ENCODE results near the gene DPF1.

The DPF1 gene

DNA sequence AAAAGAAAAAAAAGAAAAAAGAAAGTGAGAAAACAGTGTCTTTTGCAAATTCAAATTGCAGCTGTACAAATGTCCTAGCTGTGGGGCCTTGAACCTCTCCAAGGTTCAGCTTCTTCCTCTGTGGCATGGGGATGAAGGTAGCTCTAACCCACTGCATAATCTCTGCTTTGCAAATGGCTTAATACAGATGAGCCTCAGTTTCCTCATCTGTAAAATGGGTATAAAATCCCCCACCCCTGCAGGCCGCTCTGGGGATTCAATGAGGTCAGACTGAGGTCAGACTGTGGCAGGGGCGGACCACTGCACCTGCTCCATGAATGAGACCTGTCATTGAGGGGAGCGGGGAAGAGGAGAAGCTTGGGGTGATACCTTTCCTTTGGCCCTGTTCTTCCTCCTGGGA lies 5.8 kb downstream of the DPF1 start:
- H3K4me3 ChIP-seq (replicated peaks; ENCODE audit: low read depth, low read length): no peak overlapping the region
- TF ChIP-seq, protein P1, sequence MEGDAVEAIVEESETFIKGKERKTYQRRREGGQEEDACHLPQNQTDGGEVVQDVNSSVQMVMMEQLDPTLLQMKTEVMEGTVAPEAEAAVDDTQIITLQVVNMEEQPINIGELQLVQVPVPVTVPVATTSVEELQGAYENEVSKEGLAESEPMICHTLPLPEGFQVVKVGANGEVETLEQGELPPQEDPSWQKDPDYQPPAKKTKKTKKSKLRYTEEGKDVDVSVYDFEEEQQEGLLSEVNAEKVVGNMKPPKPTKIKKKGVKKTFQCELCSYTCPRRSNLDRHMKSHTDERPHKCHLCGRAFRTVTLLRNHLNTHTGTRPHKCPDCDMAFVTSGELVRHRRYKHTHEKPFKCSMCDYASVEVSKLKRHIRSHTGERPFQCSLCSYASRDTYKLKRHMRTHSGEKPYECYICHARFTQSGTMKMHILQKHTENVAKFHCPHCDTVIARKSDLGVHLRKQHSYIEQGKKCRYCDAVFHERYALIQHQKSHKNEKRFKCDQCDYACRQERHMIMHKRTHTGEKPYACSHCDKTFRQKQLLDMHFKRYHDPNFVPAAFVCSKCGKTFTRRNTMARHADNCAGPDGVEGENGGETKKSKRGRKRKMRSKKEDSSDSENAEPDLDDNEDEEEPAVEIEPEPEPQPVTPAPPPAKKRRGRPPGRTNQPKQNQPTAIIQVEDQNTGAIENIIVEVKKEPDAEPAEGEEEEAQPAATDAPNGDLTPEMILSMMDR (IDR thresholded peaks at IDR 0.05; ENCODE audit: low read length, missing control alignments): no peak
- DNase-seq (ENCODE audit: low read depth): no peak

DNA sequence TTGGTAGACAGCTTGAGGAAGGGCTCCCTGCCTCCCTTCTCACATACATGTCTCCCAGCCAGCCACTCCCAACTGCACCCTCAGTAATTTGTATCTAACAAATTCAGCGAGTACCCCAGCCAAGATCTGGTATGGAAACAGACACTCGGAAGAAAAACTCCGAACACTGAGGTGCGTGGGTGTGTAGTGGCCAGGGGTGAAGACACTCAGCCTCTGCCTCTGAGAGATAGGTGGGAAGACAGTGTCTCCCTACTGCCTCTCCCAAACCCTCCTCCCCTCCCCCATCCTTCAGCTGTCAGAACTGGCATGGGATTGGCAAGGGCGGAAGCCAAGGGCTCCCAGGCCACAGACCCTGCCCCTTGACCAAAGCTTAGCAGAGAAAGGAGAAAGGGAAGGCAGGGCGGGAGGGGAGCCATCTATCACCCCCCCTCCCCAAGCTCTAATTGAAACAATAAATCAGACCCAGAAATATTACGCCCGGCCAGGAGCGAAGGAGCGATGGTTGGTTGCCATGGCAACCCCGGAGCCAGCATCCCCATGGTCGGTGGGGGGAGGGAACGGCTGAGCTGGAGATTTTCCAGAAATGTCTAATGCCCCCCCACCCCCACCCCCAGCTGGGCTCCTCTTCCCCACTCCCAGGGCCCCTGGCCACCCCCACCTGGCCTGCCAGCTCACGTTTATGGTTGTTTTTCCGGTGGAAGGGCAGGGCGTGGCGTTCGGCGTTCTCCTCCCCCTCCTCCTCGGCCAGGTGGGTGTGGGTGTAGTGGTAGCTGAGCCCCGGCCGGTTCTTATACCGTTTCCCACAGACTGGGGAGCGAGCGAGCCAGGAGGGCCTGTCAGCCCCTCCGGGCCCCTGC lies 7.0 kb downstream of the DPF1 start:
- TF ChIP-seq, protein P1 (IDR thresholded peaks at IDR 0.05; ENCODE audit: low read length, missing control alignments): no peak
- DNase-seq (ENCODE audit: low read depth): no peak
- H3K4me3 ChIP-seq (replicated peaks; ENCODE audit: low read depth, low read length): no peak overlapping the region

DNA sequence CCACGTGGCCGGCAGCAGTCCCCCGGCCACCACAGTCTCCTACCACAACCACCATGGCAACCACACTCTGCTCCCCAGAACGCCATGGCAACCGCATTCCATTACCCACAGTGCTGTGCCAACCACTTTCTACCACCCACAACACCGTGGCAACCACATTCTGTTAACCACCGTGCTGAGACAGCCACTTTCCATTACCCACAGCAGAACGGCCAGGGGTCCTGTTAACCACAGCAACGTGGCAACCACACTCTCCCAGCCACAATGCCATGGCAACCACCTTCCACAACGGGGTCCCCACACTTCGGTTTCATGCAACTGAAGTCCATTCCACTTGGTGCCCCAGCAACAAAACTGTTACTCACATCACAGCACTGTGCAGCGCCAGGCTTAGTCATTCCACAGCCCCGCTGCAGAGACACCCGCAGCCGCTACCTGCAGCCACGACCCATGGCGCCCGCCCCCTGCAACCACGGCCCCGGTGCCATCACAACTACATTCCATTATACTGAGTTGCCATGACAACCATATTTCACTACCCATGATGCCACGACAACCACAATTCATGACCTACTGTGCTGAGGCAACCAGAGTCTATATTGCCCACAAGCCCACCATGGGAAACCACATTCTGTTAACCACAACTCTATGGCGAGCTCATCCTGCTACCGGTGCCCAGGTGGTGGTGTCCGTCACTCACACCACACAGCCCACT lies 10.0 kb downstream of the DPF1 start:
- peak; percentile 29 for DNase-seq (ENCODE audit: low read depth)
- H3K4me3 ChIP-seq (replicated peaks; ENCODE audit: low read depth, low read length): no peak overlapping the region
- TF ChIP-seq, protein P1 (IDR thresholded peaks at IDR 0.05; ENCODE audit: low read length, missing control alignments): no peak

DNA sequence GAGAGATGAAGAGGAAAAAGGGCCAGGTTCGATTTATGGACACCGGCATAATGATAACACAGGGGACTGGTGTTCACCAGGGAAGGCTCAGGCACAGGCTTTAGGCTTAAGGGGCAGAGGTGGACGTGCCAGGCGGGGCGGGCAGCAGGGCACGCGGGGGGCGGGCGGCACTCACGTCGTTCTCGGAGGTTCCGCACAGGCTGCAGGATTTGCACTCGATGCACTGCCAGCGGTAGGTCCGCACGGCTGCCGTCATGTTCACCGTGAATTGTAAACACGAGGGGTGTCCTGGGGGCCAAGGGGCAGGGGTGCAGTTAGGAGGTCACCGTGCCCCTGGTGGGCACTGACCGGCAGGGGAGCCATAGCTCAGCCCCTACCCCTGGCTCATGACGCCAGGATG lies 10.6 kb downstream of the DPF1 start:
- no peak overlapping the region for H3K4me3 ChIP-seq (replicated peaks; ENCODE audit: low read depth, low read length)
- TF ChIP-seq, protein P1 (IDR thresholded peaks at IDR 0.05; ENCODE audit: low read length, missing control alignments): no peak
- no peak for DNase-seq (ENCODE audit: low read depth)

DNA sequence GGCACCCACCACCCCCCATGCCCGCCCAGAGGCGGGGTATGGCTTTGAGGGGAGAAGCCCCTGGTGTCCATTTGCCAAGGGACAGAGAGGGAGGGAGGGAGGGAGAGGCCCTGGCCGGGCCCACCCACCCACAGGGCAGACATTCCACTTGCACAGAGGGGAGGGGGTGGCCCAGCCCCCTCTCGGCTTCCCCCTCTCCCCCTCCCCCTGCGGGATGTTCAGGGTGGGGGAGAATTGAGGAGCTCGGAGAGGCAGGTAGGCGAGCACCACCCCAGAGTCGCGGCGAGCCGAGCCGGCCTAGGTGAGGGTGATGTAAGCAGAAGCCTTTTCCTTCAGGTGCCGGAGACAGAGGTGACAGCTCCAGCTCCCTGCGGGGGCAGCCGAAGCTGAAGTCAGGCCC lies 12.3 kb downstream of the DPF1 start:
- TF ChIP-seq, protein P1 (IDR thresholded peaks at IDR 0.05; ENCODE audit: low read length, missing control alignments): no peak
- no peak for DNase-seq (ENCODE audit: low read depth)
- no peak overlapping the region for H3K4me3 ChIP-seq (replicated peaks; ENCODE audit: low read depth, low read length)

DNA sequence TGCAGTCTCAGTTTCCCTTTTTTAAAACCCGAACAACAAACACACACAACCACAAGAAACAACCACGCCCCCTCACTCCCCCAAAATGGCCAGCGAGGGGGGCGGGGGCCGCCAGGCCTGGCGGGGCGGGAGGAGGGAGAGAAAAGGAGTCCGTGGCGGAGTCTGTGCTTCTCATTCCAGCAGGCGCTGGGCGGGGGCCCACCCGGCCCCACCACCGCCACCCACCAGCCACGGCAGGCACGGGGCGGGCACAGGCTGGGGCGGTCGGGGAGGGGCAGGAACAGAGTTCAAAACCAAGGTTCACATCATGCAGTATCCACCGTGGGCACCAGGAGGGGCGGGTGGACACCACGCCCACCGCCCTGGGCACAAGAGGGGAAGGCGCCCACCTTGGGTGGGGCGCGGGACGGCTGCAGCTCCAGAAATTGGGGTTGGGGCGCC lies 12.9 kb downstream of the DPF1 start:
- DNase-seq (ENCODE audit: low read depth): no peak
- no peak overlapping the region for H3K4me3 ChIP-seq (replicated peaks; ENCODE audit: low read depth, low read length)
- TF ChIP-seq, protein P1 (IDR thresholded peaks at IDR 0.05; ENCODE audit: low read length, missing control alignments): no peak
